Measurements from ENCODE around the gene CUL3.

DNA sequence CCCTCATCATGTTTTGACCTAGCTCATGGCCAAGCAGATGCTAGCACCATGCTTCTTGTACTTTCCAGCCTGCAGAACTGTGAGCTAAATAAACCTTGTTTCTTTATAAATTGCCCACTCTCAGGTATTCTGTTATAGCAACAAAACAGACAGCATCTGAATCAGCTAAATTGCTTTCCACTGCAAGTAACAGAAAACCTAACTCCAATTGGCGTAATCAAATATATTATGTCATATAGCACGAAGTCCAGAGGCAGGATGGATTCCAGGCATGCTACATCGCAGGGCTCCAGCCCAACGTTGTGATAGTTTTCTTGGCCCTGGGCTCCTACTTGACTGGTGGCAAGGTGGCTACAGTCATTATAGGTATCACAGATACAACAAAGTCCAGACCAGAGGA lies 10.4 kb upstream of the CUL3 start:
- TF ChIP-seq, protein P1, sequence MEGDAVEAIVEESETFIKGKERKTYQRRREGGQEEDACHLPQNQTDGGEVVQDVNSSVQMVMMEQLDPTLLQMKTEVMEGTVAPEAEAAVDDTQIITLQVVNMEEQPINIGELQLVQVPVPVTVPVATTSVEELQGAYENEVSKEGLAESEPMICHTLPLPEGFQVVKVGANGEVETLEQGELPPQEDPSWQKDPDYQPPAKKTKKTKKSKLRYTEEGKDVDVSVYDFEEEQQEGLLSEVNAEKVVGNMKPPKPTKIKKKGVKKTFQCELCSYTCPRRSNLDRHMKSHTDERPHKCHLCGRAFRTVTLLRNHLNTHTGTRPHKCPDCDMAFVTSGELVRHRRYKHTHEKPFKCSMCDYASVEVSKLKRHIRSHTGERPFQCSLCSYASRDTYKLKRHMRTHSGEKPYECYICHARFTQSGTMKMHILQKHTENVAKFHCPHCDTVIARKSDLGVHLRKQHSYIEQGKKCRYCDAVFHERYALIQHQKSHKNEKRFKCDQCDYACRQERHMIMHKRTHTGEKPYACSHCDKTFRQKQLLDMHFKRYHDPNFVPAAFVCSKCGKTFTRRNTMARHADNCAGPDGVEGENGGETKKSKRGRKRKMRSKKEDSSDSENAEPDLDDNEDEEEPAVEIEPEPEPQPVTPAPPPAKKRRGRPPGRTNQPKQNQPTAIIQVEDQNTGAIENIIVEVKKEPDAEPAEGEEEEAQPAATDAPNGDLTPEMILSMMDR (IDR thresholded peaks at IDR 0.05) = no peak
- no peak for TF ChIP-seq POLR2A (IDR thresholded peaks at IDR 0.05)

All from body of pancreas (tissue), 4 donors.